Thyroid gland (tissue), 4 donors: ENCODE results near the gene ATXN7L1.

Experiments used
- CTCF ChIP-seq, 6 experiments: fragments of 200-600 bp in 3 of 6; fragments of 450-650 bp in 3 of 6; sonication (generic) in 3 of 6; IDR thresholded peaks; one replicate each; pipeline ENCODE4 v1.5.1; 2016 to 2019; ENCODE audit warnings: antibody characterized with exemption in 6 of 6, mild to moderate bottlenecking in 2 of 6, inconsistent platforms in 1 of 6, moderate library complexity in 1 of 6
- POLR2A ChIP-seq, 2 donors: fragments of 450-650 bp; IDR thresholded peaks; one replicate each; pipeline ENCODE4 v1.6.1; 2017; ENCODE audit warnings: antibody characterized with exemption in 2 of 2, mild to moderate bottlenecking in 2 of 2, moderate library complexity in 1 of 2

DNA sequence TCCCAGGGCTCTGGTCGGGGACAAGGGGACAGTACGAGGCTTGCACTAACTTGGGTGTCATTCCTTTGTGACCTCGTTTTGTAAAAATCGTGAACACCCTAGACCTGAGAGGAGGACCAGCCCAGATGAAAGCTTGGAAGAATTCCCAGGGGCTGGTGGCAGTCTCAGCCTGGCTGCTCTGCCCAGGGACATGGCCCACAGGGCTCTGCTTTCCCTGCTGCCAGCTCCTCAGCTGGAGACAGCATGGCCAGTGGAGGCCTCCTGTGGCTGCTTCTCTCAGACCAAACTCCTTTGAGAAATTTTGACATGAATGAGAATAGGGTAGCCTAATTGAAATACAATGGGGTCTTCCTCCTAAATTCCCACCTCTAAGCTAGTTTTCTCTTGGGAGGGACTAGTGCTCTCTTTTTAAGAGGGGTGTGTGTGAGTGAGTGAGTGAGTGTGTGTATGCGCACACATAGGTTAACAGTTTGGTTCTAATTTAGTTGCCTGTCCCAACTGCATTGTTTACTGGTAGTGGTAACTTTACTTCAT is 154.8 kb downstream of the ATXN7L1 start:
- TF ChIP-seq CTCF (IDR thresholded peaks at IDR 0.05) (no peak), POLR2A (IDR thresholded peaks at IDR 0.05) (no peak)
